HG03520 (cell line): ENCODE results near the gene TRIM22.

Source experiments
- ATAC-seq: cut with Tn5 transposase; IDR thresholded peaks from one replicate; pipeline ENCODE4 v1.9.1; 2021; ENCODE audit warnings: mild to moderate bottlenecking, moderate library complexity; ENCODE audit not compliant: unreplicated experiment

TRIM22 gene

DNA sequence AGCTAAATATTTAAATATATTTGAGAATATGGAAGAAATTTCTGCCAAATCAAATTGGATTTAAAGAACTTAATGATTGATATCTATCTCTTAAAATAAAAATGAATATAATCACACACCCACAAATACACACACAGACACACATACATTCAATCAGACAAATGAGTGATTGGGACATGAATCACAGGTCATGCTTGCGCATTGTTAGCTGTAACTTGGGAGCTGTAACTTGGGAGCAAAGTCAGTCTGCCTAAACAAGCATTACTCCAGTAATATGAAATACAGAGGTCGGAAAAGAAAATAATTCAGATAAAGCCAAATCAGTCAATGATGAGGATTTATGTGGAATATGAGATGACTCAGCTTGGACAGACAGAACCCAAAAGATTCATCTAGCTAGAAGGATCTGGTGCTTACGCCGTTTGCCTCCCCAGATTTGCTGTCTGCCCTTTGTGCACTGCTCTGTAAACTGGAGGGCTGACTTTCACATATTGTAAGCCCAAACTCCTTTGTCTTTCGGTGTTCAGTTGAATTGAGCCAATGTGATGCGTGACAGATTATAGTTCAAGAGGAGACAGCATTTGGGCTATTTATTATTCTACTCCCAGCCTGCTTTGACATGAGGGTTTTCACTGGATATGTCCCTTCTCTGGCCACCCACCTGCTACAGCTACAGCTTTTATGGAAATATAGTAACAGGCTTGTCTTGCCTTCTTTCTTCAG is 48.2 kb downstream of the TRIM22 start:
- ATAC-seq, result no peak

DNA sequence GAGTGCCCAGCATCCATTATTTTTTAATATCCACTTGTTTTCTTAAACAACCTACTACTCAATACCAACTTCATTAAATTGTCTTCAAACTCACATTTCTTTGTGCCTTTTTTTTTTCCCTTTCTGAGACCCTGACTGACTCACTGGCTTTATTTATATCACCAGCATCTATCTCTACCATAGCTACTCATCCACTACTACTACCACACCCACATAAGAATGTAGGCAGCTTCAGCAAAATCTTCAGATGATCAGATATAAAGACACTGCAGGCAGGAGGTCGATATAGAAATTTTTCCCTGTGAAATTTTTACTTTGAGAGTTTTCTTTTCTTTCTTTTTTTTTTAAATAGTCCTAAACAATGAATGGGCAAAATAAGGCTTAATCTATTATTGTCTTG is 48.8 kb downstream of the TRIM22 start:
- ATAC-seq, result no peak

DNA sequence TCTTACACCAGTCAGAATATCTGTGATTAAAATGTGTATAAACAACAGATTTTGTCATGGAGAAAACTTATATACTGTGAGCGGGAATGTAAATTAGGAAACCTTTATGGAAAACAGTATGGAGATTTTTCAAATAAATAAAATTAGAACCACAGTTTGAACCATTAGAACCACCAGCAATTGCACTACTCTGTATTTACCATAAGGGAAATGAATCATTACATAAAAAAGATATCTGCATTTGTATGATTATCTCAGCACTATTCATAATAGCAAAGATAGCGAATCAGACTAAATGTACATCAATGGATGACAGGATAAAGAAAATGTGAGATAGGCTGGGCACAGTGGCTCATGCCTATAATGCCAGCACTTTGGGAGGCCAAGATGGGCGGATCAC is 57.0 kb downstream of the TRIM22 start:
- ATAC-seq, result no peak

DNA sequence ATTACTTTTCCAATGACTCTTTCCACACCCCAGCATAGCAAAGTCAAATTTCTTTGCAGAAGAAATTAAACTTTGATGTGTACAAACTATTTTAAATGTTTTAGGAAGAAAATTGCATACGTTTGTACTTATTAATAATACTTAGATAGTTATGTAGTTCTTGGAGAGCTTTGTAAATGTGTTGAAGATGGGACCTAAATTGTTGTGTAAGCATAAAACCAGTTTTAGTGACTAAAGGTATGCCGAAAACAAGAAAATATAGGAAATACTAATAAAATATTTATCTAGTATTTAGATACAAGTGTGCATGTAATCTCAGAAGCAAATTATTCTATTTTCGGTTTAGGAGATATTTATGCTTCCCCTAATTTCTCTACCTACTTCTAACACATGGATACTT is 60.2 kb downstream of the TRIM22 start:
- ATAC-seq, result no peak

DNA sequence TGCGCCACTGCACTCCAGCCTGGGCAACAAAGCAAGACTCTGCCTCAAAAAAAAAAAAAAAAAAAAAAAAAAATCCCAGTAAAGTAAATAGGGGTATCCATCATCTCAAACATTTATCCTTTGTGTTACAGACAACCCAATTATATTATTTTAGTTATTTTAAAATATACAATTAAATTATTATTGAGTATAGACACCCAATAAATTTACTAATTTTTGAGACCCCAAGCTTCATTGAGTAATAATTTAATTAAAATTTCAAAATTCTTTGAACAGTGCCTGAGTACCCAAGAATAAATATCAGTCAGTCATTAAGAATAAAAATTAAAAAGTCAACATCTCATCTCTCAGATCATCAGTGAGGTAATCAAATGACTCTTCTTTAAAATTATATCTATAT is 64.4 kb downstream of the TRIM22 start, which contains the start of gene OR52N4:
TSS of gene OR52N4 (plus strand) at position 301 of the 400 bp plus-strand sequence. CDS start 498 bp downstream, outside the sequence.
- no peak for ATAC-seq
